Left lung (tissue), 10 donors: ENCODE measurements around the gene KLHL21. TPM values are rescaled to one million over a fixed set of nuclear protein-coding genes. Genes with fewer than 3 reads are reported as not detected.
A peak's percentile ranks its signal among the peaks of the same experiment; 100 is the strongest.

Experiments
- ATAC-seq: fragments of 200-7000 bp; cut with Tn5 transposase; one replicate; pipeline ENCODE4 v1.9.1; 2020; ENCODE audit warnings: moderate library complexity
- DNase-seq, 4 donors: peaks; one replicate each; pipeline ENCODE4 v3.0.0-alpha.2; 2013 to 2020
- H3K27ac ChIP-seq, 2 donors: fragments of 200-600 bp; sonication (generic) in 1 of 2; one replicate each; pipeline versions ENCODE4 v1.5.0 to v1.8.0; 2020 to 2021
- H3K27me3 ChIP-seq, 2 donors: fragments of 200-600 bp; sonication (generic) in 1 of 2; one replicate each; pipeline versions ENCODE4 v1.5.0 to v1.8.0; 2020 to 2021
- H3K36me3 ChIP-seq, 2 donors: fragments of 200-600 bp; sonication (generic) in 1 of 2; one replicate each; pipeline versions ENCODE4 v1.5.0 to v1.8.0; 2020 to 2021
- H3K4me1 ChIP-seq, 2 donors: fragments of 200-600 bp; one replicate each; pipeline ENCODE4 v1.8.0; 2021
- H3K4me3 ChIP-seq, 2 donors: fragments of 200-600 bp; sonication (generic) in 1 of 2; one replicate each; pipeline versions ENCODE4 v1.5.0 to v1.8.0; 2020 to 2021; ENCODE audit warnings: mild to moderate bottlenecking in 1 of 2
- H3K9me3 ChIP-seq, 2 donors: fragments of 200-600 bp; sonication (generic) in 1 of 2; one replicate each; pipeline versions ENCODE4 v1.5.0 to v1.8.0; 2020 to 2021
- CTCF ChIP-seq, 2 donors: fragments of 200-600 bp; sonication (generic) in 1 of 2; IDR thresholded peaks; one replicate each; pipeline versions ENCODE4 v1.5.0 to v1.8.0; 2021; ENCODE audit warnings: antibody characterized with exemption in 2 of 2
- intact Hi-C, 2 donors: fragments of 100-400 bp; cut with DNase I; formaldehyde crosslinking; loops; one replicate each; pipeline versions ENCODE4 v1.11.2 to v1.14.2; 2022
- polyA plus RNA-seq, 6 donors: library from polyadenylated mRNA; unstranded; fragments of 120-200 nt; gene quantifications; one replicate each; pipeline ENCODE4 v1.2.1, GENCODE V29; 2013; ENCODE audit not compliant: insufficient read length in 6 of 6
- total RNA-seq, 2 donors: library from RNA; stranded (reverse); fragmentation: NEBNext Ultra II Directional; extraction: Animal tissue kit (Norgen Biotek cat#: 25700); gene quantifications; one replicate each; pipeline ENCODE4 v1.2.1, GENCODE V29; 2021
- donor health status: DM: no; HTN: yes; CAD: no.
- donor health status: DM: no; HTN: no; CAD: no.

Gene KLHL21
- total and polyA plus RNA-seq, 8 donors: 11.0 to 29.2 (median 13.7) TPM

GRCh38 chr1:6624710-6625583 is 22.3 kb upstream of the KLHL21 start, which contains the start of gene THAP3:
Gene THAP3 (plus strand): TSS chr1:6624868. CDS start chr1:6625219, 351 bp downstream.
- Histone ChIP-seq H3K9me3 (no peaks in the 10 kb centered on the region), H3K4me3 (peak within 1 kb of the TSS; percentile 69 to 75), H3K4me1 (peaks cover 7 to 27% of the 10 kb centered on the region in 2 donors), H3K36me3 (peaks cover 0 to 60% of the 10 kb centered on the region in 2 donors), H3K27ac (peak within 1 kb of the TSS; percentile 74 to 86), H3K27me3 (no peaks in the 10 kb centered on the region)
- intact Hi-C loops: no loop called here
- peak in 1 of 2 donors; percentile 37 for TF ChIP-seq CTCF (IDR thresholded peaks at IDR 0.05)
- ATAC-seq (peak; percentile 96), DNase-seq (peak; percentile 82 to 99 (median 87))

- Histone ChIP-seq H3K36me3 (peaks cover 0 to 60% of the 10 kb centered on the region in 2 donors), H3K27me3 (no peaks in the 10 kb centered on the region), H3K27ac (no peak overlapping the region), H3K4me1 (peaks cover 7 to 27% of the 10 kb centered on the region in 2 donors), H3K4me3 (no peak overlapping the region), H3K9me3 (no peaks in the 10 kb centered on the region)
- no peak for DNase-seq
- no peak for TF ChIP-seq CTCF (IDR thresholded peaks at IDR 0.05)
- intact Hi-C loops: no loop called here
- ATAC-seq: no peak
These were observed 20.7 kb upstream of the KLHL21 start for GRCh38 chr1:6623269-6623965.

GRCh38 chr1:6622396-6623152 is 19.9 kb upstream of the KLHL21 start:
- Histone ChIP-seq H3K4me3 (no peak overlapping the region), H3K9me3 (no peaks in the 10 kb centered on the region), H3K27ac (no peak overlapping the region), H3K4me1 (peaks cover 7 to 23% of the 10 kb centered on the region in 2 donors), H3K36me3 (peaks cover 0 to 55% of the 10 kb centered on the region in 2 donors), H3K27me3 (no peaks in the 10 kb centered on the region)
- intact Hi-C loops: no loop called here
- ATAC-seq: no peak
- DNase-seq: no peak
- TF ChIP-seq CTCF (IDR thresholded peaks at IDR 0.05): no peak

- H3K27me3 ChIP-seq: no peaks in the 10 kb centered on the region
- peaks cover 0 to 61% of the 10 kb centered on the region in 2 donors for H3K36me3 ChIP-seq
- peaks cover 7 to 21% of the 10 kb centered on the region in 2 donors for H3K4me1 ChIP-seq
- H3K9me3 ChIP-seq: no peaks in the 10 kb centered on the region
- DNase-seq (no peak), ATAC-seq (no peak)
- H3K27ac ChIP-seq: no peak overlapping the region
- TF ChIP-seq CTCF (IDR thresholded peaks at IDR 0.05): no peak
- intact Hi-C loops: no loop called here
- H3K4me3 ChIP-seq: no peak overlapping the region
These were observed 19.0 kb upstream of the KLHL21 start for GRCh38 chr1:6621429-6622391.
